Measurements from ENCODE around the gene ATP5PO. TPM values are rescaled to one million over a fixed set of nuclear protein-coding genes. Genes with fewer than 3 reads are reported as not detected.
A peak's percentile ranks its signal among the peaks of the same experiment; 100 is the strongest.
"Not testable (repeated sequence)": the region's sequence is repeated elsewhere in the genome, so short reads cannot be mapped to it uniquely, and the experiment has no call there.

The ATP5PO gene
- total RNA-seq, 1 experiment from 2014 or later = 302 TPM

DNA sequence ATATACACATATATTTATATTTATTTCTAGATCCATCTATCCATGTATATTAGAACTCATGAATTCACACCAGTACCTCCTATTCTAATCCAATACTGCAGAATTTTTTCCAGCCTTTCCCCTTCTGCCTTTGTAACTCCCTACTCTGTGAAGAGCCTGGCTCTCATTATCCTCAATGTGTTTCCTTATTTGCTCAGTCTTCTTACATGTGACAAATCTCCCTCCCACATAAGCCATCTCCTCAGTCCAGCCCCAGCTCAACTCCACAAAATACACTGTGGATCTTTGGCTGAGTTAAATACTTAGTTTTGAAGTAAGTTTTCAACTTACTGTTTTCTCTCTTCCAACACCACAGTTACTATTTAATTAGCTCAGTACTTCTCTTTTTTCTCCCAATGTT lies 45.7 kb downstream of the ATP5PO start:
- DNase-seq (ENCODE audit: low read depth) = no peak

GRCh38 chr21:33867868-33868267 lies 47.7 kb downstream of the ATP5PO start:
- DNase-seq (ENCODE audit: low read depth) = not testable (repeated sequence)

DNA sequence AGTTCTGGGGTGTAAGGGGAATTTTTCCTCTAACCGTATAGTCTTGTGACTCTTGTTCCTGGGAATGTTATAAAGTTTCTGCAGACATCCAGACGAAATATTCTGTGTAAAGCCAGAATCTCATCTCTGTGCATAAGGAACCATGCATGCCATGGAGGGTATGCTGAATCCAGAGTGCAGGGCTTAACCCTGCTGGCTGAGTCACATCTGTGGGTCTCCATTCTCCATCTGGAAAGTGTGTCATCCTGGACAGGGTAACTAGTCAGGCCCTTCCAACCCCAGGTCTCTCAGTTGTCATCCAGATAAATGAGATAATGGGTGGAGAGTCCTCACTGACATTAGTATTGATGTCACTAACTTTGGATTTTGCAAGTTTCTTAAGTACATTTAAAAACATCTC lies 48.8 kb downstream of the ATP5PO start:
- peak; percentile 30 for DNase-seq (ENCODE audit: low read depth)

DNA sequence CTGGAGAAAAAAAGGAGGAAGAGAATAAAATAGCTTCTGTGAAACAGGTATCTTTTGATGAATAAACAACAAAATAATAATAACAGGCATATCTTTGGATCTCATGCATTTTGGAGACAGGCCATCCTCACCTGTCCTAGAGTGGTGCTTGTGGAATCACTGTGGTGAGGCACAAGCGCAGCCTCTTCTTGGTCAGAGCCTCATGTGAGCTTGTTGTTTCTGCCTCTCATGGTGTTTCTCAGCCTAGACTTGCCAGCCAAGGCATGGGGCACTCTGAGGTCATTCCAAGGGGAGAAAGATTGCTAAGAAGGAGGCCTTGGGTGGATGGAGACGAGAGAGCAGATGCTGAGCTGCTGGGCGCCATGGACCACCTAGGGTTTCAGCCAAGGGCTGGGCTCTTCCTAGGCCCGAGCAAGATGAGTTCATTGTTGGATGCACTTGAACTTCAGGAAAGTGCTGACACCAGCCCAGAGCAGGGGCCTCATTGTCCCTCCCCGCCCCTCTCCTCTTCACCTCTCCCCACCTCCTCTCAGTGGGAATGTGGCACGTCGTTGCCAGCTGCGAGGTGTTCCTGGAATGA lies 49.5 kb downstream of the ATP5PO start:
- no peak for DNase-seq (ENCODE audit: low read depth)

DNA sequence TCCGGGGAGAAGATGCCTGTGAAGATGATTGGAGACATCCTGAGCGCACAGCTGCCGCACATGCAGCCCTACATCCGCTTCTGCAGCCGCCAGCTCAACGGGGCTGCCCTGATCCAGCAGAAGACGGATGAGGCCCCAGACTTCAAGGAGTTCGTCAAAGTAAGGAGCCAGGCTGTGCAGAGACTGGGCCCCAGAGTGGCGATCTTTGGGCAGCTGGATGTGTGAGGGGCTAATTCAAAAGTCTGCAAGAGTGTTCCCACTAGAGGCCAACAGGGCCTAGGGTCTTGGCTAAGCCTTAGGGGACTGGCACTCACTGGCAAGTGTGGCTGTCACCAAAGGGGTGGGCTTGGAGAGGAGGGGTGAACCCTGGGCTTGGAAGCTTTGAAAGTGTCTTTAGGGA lies 50.4 kb downstream of the ATP5PO start:
- no peak for DNase-seq (ENCODE audit: low read depth)

DNA sequence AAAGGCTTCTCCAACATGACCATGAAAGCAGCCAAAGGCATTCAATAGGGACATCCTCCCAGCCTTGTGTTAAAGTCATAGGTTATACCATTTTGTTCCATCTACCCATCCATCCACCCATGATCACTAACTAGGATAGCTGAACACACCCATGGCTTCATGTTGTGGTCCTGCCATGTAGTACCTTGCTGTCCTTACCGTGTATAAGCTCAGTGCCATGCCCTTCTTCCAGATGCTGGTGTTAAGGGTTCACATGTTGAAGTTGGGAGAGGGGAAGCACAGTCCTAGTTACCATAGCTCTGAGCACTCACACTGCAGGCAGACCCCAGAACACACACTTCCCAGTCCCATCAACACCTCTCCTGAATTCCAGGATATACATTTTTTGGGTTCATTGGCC lies 51.5 kb downstream of the ATP5PO start:
- no peak for DNase-seq (ENCODE audit: low read depth)

- not testable (repeated sequence) for DNase-seq (ENCODE audit: low read depth)
These were observed 52.4 kb downstream of the ATP5PO start for GRCh38 chr21:33863191-33863590.

DNA sequence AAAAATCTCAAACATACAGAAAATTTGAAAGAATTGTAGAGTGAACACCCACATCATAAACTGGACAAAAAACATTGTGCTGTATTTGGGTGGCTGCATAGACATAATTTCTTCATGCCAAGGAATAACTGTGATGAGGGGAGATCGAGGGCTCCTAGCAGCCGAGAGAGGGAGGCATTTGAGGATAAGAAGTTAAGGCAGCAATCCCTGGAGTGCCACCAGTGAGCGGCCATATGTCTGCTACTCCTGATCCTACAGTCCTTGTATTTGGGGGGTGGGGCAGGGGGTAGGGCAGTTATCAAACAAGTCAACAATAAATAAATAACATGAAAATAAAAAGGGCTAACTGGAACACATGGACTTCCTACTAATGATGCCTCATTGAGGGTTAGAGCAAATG lies 54.5 kb downstream of the ATP5PO start:
- DNase-seq (ENCODE audit: low read depth) = no peak

GRCh38 chr21:33860332-33860879 lies 55.2 kb downstream of the ATP5PO start:
- DNase-seq (ENCODE audit: low read depth) = no peak

- no peak for DNase-seq (ENCODE audit: low read depth)
These were observed 56.1 kb downstream of the ATP5PO start for GRCh38 chr21:33859373-33860102.

GRCh38 chr21:33858667-33859372 lies 56.8 kb downstream of the ATP5PO start:
- DNase-seq (ENCODE audit: low read depth) = no peak

DNA sequence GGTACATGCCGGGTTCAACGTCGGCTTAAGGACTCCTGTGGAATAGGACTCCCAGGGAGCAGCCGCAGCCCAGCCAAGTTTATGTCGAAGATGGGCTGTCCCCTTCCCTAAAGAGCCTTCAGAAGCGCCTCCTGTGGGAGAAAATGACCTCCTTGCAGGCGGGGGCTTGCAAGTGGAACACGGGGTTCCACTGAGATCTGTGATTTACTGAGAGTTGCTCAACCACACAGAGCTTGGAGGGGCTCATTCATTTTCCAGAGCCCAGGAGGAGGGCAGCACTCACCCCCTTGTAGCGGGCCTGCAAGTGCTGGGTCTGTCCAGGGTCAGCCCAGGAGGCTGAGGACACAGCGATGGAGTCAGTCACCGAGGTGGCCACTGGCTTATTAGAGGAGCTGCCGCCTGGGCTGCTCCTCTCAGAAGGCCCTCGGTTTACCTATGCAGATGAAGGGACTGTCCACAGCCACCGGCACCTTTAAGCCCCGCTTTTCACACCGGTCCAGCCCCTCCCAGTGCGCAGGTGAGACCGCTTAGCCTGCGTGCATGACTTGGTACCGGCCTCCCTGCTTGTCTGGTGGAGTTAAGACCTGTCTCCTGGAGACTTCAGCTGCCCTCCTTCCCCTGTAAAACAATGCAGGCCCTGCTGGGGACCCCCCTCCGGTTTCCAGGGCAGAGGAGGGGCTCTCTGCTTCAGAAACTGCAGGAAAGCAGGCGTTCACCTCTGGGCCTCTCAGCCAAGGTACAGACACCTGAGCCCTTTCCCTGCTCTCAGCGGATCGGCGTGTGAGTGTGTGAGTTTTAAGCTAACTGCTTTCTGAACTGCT lies 57.5 kb downstream of the ATP5PO start:
- DNase-seq (ENCODE audit: low read depth) = no peak

- DNase-seq (ENCODE audit: low read depth) = peak; percentile 38
These were observed 58.6 kb downstream of the ATP5PO start for GRCh38 chr21:33856893-33857527.

- no peak for DNase-seq (ENCODE audit: low read depth)
These were observed 60.4 kb downstream of the ATP5PO start for GRCh38 chr21:33855190-33855589.

DNA sequence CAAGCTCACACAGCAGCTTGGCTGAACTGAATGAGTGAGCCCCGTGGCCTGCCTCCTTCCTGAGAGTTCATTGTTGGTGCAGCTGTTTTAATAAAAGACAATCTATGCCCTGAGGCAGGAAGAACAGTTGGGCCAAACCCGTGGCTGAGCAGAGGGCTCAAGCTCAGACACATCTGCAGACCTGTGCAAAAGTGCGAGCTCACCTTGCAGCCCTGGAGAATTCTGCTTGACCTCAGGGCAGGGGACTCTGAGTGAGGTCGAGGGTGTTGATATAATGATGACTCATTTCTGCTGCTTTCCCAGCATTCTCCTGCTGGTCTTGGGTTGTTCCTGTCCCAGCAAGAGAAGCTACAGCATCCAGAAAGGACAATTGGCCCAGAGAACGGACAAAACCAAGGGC lies 61.0 kb downstream of the ATP5PO start:
- DNase-seq (ENCODE audit: low read depth) = peak; percentile 85

Other genes with a start within 250 kb of the ATP5PO start
- 46.3 and 72.1 TPM in 2 replicates for gene MRPS6, start 157.8 kb upstream of the ATP5PO start, total RNA-seq (2014; rRNA removed; shearing (Covaris generic))
- gene SLC5A3, start 157.8 kb upstream of the ATP5PO start, total RNA-seq (2014; rRNA removed; shearing (Covaris generic)) = 21.8 and 33.2 TPM in 2 replicates